Glutamatergic neuron (in vitro differentiated cells): ENCODE results near the gene STAT4. TPM values are rescaled to one million over a fixed set of nuclear protein-coding genes. Genes with fewer than 3 reads are reported as not detected.

Source experiments
- DNase-seq: peaks from one replicate; pipeline ENCODE4 v3.0.0; 2022
- H3K27ac Mint-ChIP-seq: one replicate; pipeline ENCODE4 v1.8.0; 2020; ENCODE audit warnings: mild to moderate bottlenecking, mixed read lengths, inconsistent platforms; ENCODE audit not compliant: unreplicated experiment
- H3K27me3 Mint-ChIP-seq: one replicate; pipeline ENCODE4 v1.8.0; 2020; ENCODE audit warnings: mild to moderate bottlenecking, moderate library complexity, mixed read lengths, inconsistent platforms; ENCODE audit not compliant: unreplicated experiment
- H3K36me3 Mint-ChIP-seq: one replicate; pipeline ENCODE4 v1.8.0; 2020; ENCODE audit warnings: mild to moderate bottlenecking, mixed read lengths, inconsistent platforms; ENCODE audit not compliant: unreplicated experiment
- H3K4me1 Mint-ChIP-seq: one replicate; pipeline ENCODE4 v1.8.0; 2020; ENCODE audit warnings: mild to moderate bottlenecking, low read depth, mixed read lengths, inconsistent platforms; ENCODE audit not compliant: unreplicated experiment
- H3K4me3 Mint-ChIP-seq: one replicate; pipeline ENCODE4 v1.8.0; 2020; ENCODE audit warnings: mild to moderate bottlenecking, mixed read lengths, inconsistent platforms; ENCODE audit not compliant: unreplicated experiment
- H3K9me3 Mint-ChIP-seq: one replicate; pipeline ENCODE4 v1.8.0; 2020; ENCODE audit warnings: mild to moderate bottlenecking, moderate library complexity, mixed read lengths, inconsistent platforms; ENCODE audit not compliant: unreplicated experiment
- CTCF ChIP-seq: fragments of 200-600 bp; sonication (generic); IDR thresholded peaks from one replicate; pipeline ENCODE4 v1.5.0; 2021; ENCODE audit not compliant: partially characterized antibody, unreplicated experiment
- total RNA-seq: library from RNA; stranded (reverse); fragmentation: NEBNext Ultra II Directional; extraction: Animal tissue kit (Norgen Biotek cat#: 25700); gene quantifications from one replicate; pipeline ENCODE4 v1.2.1, GENCODE V29; 2021; ENCODE audit not compliant: unreplicated experiment

The STAT4 gene
- total RNA-seq, 1 donor from 2014 or later = 0.74 TPM

GRCh38 chr2:190988910-190989309 is 161.9 kb downstream of the STAT4 start:
- Mint-ChIP-seq H3K9me3 (no peaks in the 10 kb centered on the region), H3K36me3 (peaks cover 3% of the 10 kb centered on the region)
- DNase-seq = no peak

GRCh38 chr2:190987938-190988337 is 162.9 kb downstream of the STAT4 start:
- DNase-seq = no peak
- H3K4me1 Mint-ChIP-seq = no peaks in the 10 kb centered on the region
- TF ChIP-seq CTCF = no peak
- no peak overlapping the region for H3K27ac Mint-ChIP-seq
- no peak overlapping the region for H3K4me3 Mint-ChIP-seq
- no peaks in the 10 kb centered on the region for H3K36me3 Mint-ChIP-seq
- H3K27me3 Mint-ChIP-seq = no peaks in the 10 kb centered on the region
- H3K9me3 Mint-ChIP-seq = no peaks in the 10 kb centered on the region

More at GRCh38 chr2:190988910-190989309, 161.9 kb downstream of the STAT4 start:
- Mint-ChIP-seq H3K27me3 (no peaks in the 10 kb centered on the region), H3K4me3 (no peak overlapping the region), H3K4me1 (no peaks in the 10 kb centered on the region), H3K27ac (no peak overlapping the region)
- no peak for TF ChIP-seq CTCF

- no peak overlapping the region for H3K27ac Mint-ChIP-seq
- no peaks in the 10 kb centered on the region for H3K4me1 Mint-ChIP-seq
- H3K36me3 Mint-ChIP-seq = peaks cover 4% of the 10 kb centered on the region
- no peaks in the 10 kb centered on the region for H3K27me3 Mint-ChIP-seq
- H3K4me3 Mint-ChIP-seq = no peak overlapping the region
- TF ChIP-seq CTCF = no peak
- no peaks in the 10 kb centered on the region for H3K9me3 Mint-ChIP-seq
- no peak for DNase-seq
These were observed 163.7 kb downstream of the STAT4 start for GRCh38 chr2:190987116-190987515.

- no peaks in the 10 kb centered on the region for H3K27me3 Mint-ChIP-seq
- no peak overlapping the region for H3K4me3 Mint-ChIP-seq
- no peak for TF ChIP-seq CTCF
- DNase-seq = no peak
- no peak overlapping the region for H3K27ac Mint-ChIP-seq
- H3K36me3 Mint-ChIP-seq = peaks cover 7% of the 10 kb centered on the region
- no peaks in the 10 kb centered on the region for H3K9me3 Mint-ChIP-seq
- no peaks in the 10 kb centered on the region for H3K4me1 Mint-ChIP-seq
These were observed 164.4 kb downstream of the STAT4 start for GRCh38 chr2:190986221-190986953.

- DNase-seq = no peak
- TF ChIP-seq CTCF = no peak
- Mint-ChIP-seq H3K9me3 (no peaks in the 10 kb centered on the region), H3K27ac (no peak overlapping the region), H3K4me3 (no peak overlapping the region), H3K27me3 (no peaks in the 10 kb centered on the region), H3K36me3 (peaks cover 7% of the 10 kb centered on the region), H3K4me1 (peaks cover 3% of the 10 kb centered on the region)
These were observed 166.2 kb downstream of the STAT4 start for GRCh38 chr2:190984595-190984994.
